GM19023 (cell line): Measurements from ENCODE around the gene PPP4C.
"Not testable (repeated sequence)": the region's sequence is repeated elsewhere in the genome, so short reads cannot be mapped to it uniquely, and the experiment has no call there.

Experiments
- ATAC-seq: cut with Tn5 transposase; IDR thresholded peaks from one replicate; pipeline ENCODE4 v1.9.1; 2021; ENCODE audit warnings: mild to moderate bottlenecking, moderate library complexity; ENCODE audit not compliant: unreplicated experiment

Gene PPP4C

DNA sequence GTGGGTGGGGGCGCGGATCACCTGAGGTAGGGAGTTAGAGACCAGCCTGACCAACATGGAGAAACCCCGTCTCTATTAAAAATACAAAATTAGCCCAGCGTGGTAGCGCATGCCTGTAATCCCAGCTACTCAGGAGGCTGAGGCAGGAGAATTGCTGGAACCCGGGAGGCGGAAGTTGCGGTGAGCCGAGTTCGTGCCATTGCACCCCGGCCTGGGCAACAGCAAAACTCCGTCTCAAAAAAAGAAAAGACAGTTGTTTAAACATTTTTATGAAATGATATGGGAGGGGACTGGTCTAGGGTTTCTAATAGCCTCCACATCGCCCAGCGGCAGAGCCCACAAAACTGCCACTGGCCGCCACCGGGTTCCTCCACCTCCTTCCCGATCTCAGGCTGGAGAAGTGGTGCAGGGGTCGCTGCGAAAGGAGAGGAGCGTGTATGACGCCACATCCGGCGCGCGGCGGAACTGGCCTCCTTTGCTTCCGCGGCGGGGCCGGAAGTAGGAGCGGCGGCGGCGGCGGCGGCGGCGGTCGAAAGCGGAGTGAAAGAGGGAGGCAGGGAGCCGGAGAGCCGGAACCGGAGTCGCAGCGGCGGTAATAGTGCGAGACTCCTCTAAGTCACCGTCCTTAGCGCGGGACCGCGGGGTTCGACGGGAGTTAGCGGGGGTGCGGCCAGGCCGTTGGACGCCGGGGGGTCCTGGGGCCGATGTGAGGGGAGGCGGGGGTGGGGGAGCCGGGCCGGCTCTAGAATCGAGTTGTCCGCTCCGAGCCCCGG lies at the start of gene PPP4C:
TSS of gene PPP4C (plus strand) at position 492 of the 773 bp plus-strand sequence. CDS start 384 bp downstream, outside the sequence.
- peak; percentile 70 for ATAC-seq

DNA sequence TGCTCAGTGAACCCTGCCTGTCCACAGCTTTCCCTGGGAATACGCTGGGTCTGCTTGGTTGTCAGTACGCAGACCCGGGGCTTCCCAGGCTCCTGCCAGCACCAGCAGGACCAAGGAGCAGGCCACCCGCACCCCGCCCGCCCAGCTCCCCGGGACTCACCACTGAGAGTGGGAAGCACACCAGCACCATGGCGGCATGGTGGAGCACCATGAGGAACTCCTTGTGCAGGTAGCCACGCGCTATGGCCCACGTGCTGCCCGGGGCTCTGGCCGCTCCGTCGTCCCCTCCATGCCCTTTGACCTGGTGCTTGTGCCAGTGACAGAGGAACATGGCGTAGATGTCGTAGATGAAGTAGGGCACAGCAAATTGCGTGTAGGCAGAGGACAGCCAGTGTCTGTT lies 49.3 kb upstream of the PPP4C start:
- ATAC-seq: no peak

DNA sequence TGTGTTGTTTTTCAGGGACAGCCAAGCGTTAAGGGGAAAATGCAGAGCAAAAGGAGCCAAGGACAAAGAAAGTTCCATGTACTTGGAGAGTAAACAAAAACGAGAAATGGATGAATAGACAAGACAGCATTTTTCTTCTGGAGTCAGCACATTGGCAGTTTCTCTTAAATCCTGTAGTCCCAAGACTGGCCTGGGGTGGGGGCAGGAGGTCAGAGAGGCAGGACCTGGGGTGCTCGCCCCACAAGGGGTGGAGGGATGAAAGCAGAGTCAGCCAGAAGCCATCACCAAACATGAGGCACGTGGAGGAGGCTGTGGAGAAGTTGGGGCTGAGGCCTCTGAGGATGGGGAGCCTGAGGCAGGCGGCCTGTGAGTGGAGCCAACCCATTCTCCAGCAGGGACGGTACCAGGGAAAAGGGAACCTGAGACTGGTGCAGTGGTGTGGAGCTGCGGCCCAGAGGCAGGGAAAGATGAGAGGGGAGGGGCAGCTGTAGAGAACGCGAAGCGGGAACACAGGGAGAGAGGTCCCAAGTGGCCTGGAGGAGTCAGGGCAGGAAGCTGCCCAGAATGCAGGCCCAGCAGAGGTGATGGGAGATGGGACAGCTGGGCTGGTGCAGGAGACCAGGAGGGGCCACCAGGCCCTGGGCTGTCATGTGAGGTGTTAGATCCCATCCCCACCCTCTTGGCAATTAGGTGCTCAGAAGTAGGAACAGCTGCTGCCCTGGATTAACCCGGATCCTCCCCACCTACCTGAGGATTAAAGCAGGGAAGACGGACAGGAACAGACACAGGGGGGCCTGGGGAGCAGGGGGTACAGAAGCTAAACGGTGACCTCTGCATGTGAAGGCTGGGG lies 48.0 kb upstream of the PPP4C start:
- ATAC-seq: no peak

DNA sequence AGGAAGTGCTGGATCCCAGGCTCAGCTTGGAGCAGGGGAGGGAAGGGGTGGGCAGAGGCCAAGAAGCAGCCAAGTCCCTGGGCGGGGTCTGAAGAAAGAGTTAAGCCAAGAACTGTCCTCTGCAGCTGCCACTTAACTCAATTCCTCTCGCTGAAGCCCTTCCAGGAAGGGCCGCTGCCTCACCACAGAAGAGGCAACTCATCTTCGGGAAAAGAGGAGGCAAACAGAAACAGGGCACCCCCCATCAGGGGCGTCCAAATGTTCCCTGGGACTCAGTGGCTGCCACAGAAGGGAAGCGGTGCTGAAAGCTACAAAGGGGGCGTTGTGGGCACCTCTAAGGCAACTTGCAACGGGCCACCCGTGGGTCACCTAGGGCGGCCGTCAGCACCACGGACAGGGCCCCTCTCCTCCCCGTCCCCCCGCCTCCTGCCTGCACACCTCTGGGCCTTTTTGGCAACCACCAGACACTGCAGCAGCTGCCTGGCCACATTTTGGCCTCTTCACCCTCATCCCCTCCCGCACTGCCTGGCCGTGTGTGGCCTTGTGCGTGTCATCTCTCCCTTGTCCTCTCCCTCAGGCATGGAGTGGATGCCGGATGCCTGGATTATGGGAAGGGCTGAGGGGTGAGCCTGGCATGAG lies 47.2 kb upstream of the PPP4C start:
- ATAC-seq: no peak

- no peak for ATAC-seq
Measured at GRCh38 chr16:30030011-30030685, 45.6 kb upstream of the PPP4C start.

DNA sequence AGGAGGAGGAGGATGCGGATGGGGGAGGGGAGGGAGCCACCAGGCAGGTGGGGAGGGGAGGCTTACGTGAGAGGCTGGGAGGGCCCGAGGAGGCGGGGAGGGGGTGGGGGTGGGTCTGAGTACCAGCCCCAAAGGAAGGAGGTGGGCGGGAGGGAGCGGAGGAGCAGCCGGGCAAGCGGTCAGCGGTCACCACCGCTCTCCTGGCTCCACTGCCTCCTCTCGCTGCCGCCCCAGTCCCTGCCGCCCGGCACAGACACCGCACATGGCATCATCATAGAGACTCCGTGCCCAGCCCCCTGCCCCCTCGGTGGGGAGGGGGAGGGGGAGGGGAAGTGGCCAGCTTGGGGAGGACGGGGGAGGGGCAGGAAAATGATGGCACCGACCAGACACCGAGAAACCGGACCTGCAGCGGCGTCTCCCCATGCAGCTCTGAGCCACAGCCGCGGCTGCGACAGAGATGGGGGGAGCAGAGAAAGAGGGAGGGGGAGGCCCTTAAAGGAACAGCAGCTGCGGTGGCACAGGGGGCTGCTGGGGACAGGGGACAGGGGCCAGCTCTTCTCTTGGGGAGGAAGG lies 44.9 kb upstream of the PPP4C start, which contains the start of gene TLCD3B:
TSS of gene TLCD3B (minus strand) at position 431 of the 573 bp plus-strand sequence. CDS start 744 bp downstream, outside the sequence.
- no peak for ATAC-seq

DNA sequence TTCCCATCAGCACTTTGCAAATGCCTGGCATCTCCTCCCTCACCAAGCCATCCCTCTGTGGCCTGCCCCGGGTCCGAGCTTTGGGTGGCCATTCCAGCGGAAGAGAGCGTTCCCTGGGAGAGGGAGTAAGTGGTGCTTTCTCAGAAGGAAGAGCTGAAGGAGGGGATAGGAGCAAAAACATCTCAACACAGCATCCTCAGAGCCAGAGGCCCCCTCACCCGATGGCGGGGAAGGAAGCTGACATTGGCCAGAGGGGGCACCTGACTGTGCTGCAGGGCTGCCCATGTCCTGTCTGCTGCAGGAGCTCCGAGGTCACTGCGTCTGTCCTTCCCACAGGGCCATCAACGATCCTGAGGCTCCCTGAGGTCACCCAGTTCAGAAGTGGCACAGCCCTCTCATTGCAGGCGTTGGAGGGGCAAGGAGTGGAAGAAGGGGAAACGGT lies 44.3 kb upstream of the PPP4C start:
- ATAC-seq: no peak

GRCh38 chr16:30032083-30032819 lies 43.5 kb upstream of the PPP4C start:
- ATAC-seq: no peak

GRCh38 chr16:30033270-30033669 lies 42.5 kb upstream of the PPP4C start:
- ATAC-seq: no peak

- ATAC-seq: no peak
Measured at GRCh38 chr16:30040221-30040620, 35.6 kb upstream of the PPP4C start.

GRCh38 chr16:30040690-30041089 lies 35.1 kb upstream of the PPP4C start:
- not testable (repeated sequence) for ATAC-seq

DNA sequence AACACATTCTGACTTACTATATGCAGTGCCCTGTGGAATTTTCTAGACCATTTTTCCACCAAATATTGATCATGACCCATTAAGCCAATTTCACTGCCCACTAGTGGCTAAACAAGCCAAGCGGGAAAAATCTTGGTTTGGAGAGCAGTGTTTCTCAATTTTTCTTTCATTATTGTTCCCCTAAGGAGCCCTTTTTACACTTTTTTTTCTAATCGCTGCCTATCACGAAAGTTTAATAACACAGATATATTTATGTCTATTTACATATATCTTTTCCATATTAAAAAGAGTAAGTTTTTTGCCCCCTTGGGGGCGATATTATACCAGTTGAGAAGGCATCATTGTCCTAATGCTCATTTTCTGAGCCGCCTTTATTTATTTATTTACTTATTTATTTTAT lies 34.0 kb upstream of the PPP4C start:
- no peak for ATAC-seq

GRCh38 chr16:30046178-30046577 lies 29.6 kb upstream of the PPP4C start:
- ATAC-seq: no peak

DNA sequence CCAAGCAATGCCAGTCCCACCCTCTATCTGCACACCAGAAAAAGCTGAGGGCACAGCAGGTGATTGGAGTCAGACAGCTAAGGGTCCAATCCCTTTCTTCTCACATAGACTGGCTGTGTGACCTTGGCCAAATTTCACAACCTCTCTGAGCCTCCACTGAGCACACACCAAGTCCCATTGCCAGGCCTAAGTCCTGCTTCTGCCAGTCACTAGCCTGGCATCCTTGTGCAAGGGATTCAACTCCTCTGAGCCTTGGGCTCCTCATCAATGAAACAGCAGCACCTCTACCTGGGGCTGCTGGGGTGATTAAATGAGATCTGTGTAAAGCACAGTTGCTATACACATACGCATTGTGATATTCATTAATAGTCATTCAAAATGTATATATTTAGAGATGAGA lies 29.2 kb upstream of the PPP4C start:
- no peak for ATAC-seq

DNA sequence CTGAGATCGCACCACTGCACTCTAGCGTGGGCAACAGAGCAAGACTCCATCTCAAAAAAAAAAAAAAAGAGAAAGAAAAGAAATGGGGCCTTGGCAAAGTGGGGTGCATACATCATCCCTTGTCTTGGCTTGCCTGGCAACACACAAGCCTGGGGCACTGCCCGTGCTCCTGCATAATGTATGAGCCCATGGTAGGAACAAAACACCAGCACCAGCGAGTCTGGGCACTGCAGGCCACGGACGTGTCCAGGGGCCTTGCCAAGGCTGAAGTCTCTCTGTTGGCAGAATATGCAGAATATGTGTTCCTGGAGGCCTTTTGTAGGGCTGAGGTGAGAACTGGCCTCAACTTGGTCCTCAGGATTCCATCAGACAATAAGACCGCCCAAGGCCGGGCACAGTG lies 25.9 kb upstream of the PPP4C start:
- ATAC-seq: no peak

- no peak for ATAC-seq
Measured at GRCh38 chr16:30051518-30051917, 24.3 kb upstream of the PPP4C start.

- peak; percentile 67 for ATAC-seq
Measured at GRCh38 chr16:30052671-30053372, 23.0 kb upstream of the PPP4C start.

- peak; percentile 33 for ATAC-seq
Measured at GRCh38 chr16:30053376-30054015, 22.3 kb upstream of the PPP4C start.

DNA sequence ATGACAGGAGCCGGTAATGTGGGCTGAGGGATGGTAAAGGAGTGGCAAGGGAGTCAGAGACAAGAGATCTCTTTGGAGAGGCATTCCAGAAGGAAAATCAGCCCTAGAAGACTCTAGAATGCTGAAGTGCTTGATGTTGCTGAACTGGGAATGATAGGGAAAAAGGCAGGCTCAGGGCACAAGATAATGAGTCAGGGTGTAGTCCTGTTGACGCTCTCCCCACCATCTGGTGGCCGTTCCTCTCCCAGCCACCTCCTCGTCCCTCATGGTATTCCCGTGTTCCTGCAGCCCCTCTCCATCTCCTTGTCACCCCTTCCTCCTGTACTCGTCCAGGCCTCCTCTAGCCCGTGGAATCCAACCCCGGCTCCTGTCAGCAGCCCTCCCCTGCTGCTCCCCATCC lies 21.3 kb upstream of the PPP4C start:
- ATAC-seq: no peak
